ENCODE measurements around the gene CPEB4.

CPEB4 gene

GRCh38 chr5:173988554-173989431, 100.6 kb downstream of the CPEB4 start, which contains the start of gene C5orf47:
TSS of gene C5orf47 (plus strand) at chr5:173989170. CDS start at chr5:173989264, 94 bp downstream.
- no peak for DNase-seq

- DNase-seq, result no peak
Observed at GRCh38 chr5:173989432-173990082, 101.4 kb downstream of the CPEB4 start.

GRCh38 chr5:173997331-173997730, 109.2 kb downstream of the CPEB4 start:
- no peak for DNase-seq

GRCh38 chr5:173998531-173998930, 110.4 kb downstream of the CPEB4 start:
- no peak for DNase-seq

GRCh38 chr5:174000076-174000475, 111.9 kb downstream of the CPEB4 start:
- DNase-seq, result no peak

GRCh38 chr5:174003795-174004194, 115.6 kb downstream of the CPEB4 start:
- DNase-seq, result no peak

- DNase-seq, result no peak
Observed at GRCh38 chr5:174008922-174009321, 120.8 kb downstream of the CPEB4 start.

- no peak for DNase-seq
Observed at GRCh38 chr5:174010365-174010764, 122.2 kb downstream of the CPEB4 start.

GRCh38 chr5:174011441-174011840, 123.3 kb downstream of the CPEB4 start:
- no peak for DNase-seq
